NB4 (cell line): ENCODE measurements around the gene CNNM1.

Experiments
- MYC ChIP-seq: IDR thresholded peaks from 2 replicates; pipeline ENCODE4 v1.6.1; 2011; ENCODE audit warnings: low read depth, low read length
- POLR2A ChIP-seq: IDR thresholded peaks from 2 replicates; pipeline ENCODE4 v1.6.1; 2011; ENCODE audit warnings: mild to moderate bottlenecking; ENCODE audit not compliant: insufficient read length; ENCODE audit errors: extremely low read depth
- TF ChIP-seq, protein P1 (sequence below): IDR thresholded peaks from one replicate; pipeline ENCODE4 v1.5.1; 2012; ENCODE audit warnings: low read depth, low read length

DNA sequence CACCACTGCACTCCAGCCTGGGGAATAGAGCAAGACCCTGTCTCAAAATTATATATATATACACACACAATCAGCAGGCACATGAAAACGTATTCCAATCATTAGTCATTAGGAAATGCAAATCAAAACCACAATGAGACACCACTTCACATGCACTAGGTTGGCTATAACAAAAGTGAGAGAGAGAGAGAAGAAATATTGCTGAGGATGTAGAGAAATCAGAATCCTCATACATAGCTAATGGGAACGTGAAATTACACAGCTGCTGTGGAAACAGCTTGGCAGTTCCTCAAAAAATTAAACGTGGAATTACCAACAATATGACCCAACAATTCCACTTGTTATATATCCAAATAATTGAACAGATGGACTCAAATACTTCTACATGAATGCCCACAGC is 43.3 kb upstream of the CNNM1 start:
- TF ChIP-seq, protein P1, sequence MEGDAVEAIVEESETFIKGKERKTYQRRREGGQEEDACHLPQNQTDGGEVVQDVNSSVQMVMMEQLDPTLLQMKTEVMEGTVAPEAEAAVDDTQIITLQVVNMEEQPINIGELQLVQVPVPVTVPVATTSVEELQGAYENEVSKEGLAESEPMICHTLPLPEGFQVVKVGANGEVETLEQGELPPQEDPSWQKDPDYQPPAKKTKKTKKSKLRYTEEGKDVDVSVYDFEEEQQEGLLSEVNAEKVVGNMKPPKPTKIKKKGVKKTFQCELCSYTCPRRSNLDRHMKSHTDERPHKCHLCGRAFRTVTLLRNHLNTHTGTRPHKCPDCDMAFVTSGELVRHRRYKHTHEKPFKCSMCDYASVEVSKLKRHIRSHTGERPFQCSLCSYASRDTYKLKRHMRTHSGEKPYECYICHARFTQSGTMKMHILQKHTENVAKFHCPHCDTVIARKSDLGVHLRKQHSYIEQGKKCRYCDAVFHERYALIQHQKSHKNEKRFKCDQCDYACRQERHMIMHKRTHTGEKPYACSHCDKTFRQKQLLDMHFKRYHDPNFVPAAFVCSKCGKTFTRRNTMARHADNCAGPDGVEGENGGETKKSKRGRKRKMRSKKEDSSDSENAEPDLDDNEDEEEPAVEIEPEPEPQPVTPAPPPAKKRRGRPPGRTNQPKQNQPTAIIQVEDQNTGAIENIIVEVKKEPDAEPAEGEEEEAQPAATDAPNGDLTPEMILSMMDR: no peak
- TF ChIP-seq POLR2A (no peak), MYC (no peak)
